GM19467 (cell line): ENCODE results near the gene ANGPTL3.
A peak's percentile ranks its signal among the peaks of the same experiment; 100 is the strongest.

ENCODE experiments used
- ATAC-seq: cut with Tn5 transposase; IDR thresholded peaks from one replicate; pipeline ENCODE4 v1.9.1; 2021; ENCODE audit warnings: mild to moderate bottlenecking, moderate library complexity; ENCODE audit not compliant: unreplicated experiment

ANGPTL3 gene

DNA sequence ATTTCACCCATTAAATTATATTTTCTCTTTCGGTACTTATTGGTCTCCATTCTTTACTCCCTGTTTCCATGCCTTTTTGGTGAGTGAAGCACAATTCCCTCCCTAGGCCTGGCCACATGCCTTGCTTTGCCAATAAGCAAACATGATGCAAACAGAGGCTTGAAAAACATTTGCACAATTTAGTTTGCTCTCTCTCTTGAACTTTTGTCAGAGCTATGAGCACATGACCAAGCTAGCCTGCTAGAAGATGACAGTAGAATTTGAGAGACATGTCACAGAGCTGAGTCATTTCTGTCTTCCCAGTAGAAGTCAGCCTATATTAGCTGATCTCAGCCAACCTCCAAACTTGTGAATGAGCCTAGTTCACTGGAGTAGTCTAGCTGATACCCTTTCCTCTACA, 24.6 kb downstream of the ANGPTL3 start:
- ATAC-seq, result peak; percentile 68

DNA sequence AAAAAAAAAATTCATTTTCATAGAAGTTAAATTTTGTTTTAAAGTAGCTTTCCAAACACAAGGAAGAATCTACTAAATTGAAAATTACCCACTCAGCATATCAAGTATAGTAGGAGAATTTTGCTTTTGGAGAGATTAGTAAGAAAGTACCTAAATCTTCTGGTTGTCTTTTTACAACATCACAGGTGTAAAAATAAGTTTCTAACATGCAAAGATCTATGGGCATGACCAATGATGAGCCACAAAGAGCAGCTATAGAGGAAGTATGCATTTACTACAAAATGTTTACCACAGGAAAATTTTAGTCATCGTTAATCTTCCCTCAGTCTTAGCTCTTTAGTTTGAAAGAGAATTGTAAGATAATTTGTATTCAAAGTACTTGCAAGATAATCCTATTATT, 28.1 kb downstream of the ANGPTL3 start:
- no peak for ATAC-seq

DNA sequence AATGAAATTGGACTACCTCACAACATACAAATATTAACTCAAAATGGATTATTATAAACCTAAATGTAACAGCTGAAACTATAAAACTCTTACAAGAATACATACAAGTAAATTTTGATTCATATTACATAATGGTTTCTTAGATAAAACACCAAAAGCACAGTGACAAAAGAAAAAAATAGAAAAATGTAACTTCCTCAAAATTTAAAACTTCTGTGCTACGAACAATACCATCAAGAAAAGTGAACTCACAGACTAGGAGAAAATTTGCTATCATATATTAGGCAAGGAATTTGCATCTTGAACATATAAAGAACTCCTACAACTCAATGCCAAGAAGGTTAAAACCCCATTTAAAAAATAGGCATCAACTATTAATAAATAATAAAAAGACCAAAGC, 31.2 kb downstream of the ANGPTL3 start:
- no peak for ATAC-seq

DNA sequence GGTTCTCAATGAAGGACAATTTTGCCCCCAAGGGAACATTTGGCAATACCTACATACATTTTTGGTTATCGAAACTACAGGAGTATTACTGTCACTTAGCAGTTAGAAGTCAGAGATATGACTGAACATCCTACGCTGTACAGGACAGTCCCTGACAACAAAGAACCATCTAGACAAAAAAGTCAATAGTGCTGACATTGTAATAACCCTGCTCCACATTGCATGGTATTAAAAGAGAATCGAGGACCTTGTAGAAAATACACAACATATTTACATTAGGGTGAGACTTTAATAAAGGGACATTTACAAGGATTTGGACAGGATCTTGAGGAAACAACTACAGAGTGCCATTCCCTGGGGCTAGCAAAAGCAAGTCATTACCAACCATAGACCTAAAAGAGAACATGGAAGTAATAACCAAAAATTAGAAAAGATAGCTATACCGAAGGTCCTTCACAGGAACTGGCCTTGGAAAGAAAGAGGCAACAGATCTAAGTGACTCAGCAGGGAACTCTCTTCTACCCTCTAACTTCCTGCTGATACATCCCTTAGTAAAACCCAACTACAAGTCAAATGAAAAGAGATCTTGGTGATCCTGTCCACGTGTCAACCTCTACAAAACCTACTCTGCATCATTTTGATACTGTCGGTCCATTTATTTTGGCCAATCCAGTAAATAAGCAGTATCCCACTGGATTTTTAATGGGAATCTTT, 40.2 kb downstream of the ANGPTL3 start:
- no peak for ATAC-seq

DNA sequence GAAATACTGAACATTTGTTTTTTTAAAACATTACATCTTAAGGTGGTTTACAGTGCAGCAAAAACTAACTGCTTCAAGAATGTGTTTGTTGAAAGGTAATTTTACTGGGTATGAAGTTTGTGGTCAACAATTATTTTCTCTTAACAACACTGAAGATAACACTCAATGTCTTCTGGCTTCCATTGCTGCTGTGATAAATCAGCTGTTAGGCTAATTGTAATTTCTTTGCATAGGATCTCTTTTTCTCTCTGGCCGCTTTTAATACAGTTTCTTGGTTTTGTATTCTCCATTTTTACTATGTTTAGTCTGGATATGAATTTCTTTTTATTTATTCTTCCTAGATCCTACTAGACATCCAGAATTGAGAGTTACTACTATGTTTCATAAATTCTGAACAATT, 46.0 kb downstream of the ANGPTL3 start:
- no peak for ATAC-seq

DNA sequence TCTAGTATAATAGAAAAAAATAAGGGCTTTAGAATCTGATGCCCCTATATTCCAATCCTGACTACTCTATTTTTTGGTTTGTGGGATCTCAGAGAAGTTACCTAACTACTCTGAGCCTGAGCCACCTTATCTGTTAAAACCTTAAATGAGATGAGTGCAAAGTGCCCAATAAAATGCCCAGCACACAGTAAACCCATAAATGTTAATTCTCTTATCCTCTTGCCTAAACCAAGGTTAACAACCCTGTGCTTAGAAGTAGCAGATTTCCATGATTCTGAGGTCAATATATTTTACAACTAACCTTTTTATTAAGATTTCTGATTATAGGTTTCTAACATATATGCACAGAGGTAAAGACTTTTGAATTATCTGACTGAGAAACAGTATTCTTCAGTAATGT, 55.1 kb downstream of the ANGPTL3 start:
- ATAC-seq, result no peak

DNA sequence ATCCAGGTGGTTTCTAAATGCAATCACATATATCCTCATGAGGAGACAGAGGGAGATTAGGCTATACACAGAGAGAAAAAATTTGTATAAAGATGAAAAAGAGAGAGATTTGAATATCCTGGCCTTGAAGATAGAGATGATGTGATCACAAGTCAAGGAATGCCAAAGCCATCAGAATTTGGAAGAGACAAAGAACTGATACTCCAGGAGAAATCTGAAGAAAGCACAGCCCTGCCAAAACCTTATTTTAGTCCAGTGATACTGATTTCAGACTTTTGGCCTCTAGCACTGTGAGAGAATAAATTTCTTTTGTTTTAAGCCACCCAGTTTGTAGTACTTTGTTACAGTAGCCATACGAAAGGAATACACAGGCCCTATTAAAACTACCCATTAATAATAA, 57.4 kb downstream of the ANGPTL3 start:
- no peak for ATAC-seq
